HCT116 (cell line): ENCODE results near the gene HIP1R. TPM values are rescaled to one million over a fixed set of nuclear protein-coding genes. Genes with fewer than 3 reads are reported as not detected.

Experiments
- ATAC-seq: fragments of 200-7000 bp; cut with Tn5 transposase; 2 replicates; pipeline ENCODE4 v1.9.1; 2020; ENCODE audit warnings: mild to moderate bottlenecking, moderate library complexity
- BruUV-seq: library from RNA; stranded (reverse); fragments of 400-500 nt; replicated peaks from 2 replicates; lab custom pipeline; 2021; lab: Mats Ljungman, UMichigan
- CTCF ChIA-PET: fragments of 300-600 bp; sonication (Branson Sonifier 250); formaldehyde crosslinking; loops from one replicate; lab custom pipeline; 2021; ENCODE audit warnings: antibody characterized with exemption; lab: Charles Lee
- POLR2A ChIA-PET: fragments of 300-600, 350-600 bp; sonication (Branson Sonifier 250); formaldehyde crosslinking; loops from one replicate; lab custom pipeline; 2021; ENCODE audit warnings: antibody characterized with exemption; lab: Charles Lee
- RAD21 ChIA-PET, 2 experiments: fragments of 300-600 bp; sonication (Branson Sonifier 250); formaldehyde crosslinking; loops; one replicate each; lab custom pipeline; 2023; ENCODE audit warnings: low total read pairs in 2 of 2; ENCODE audit not compliant: uncharacterized antibody in 2 of 2, unreplicated experiment in 2 of 2, low non-redundant PET in 1 of 2; lab: Charles Lee
- DNase-seq: peaks from one replicate; pipeline ENCODE4 v3.0.0-alpha.2; 2010; ENCODE audit warnings: low read depth, low spot score
- H2AFZ ChIP-seq: fragments of 200-600 bp; shearing (Covaris generic), sonication (generic); 2 replicates; pipeline ENCODE4 v1.6.1; 2017; ENCODE audit warnings: low read depth, mixed run types, mixed read lengths, antibody characterized with exemption, low read length; ENCODE audit not compliant: poor library complexity, severe bottlenecking
- H3K27ac ChIP-seq: 2 replicates; pipeline ENCODE4 v1.5.1; 2012; ENCODE audit warnings: low read depth, low read length
- H3K27me3 ChIP-seq: fragments of 200-600 bp; sonication (generic); 2 replicates; pipeline ENCODE4 v1.6.1; 2016; ENCODE audit warnings: mixed run types, low read length, mixed read lengths; ENCODE audit not compliant: insufficient read depth
- H3K36me3 ChIP-seq, 2 experiments: fragments of 200-500 bp in 1 of 2; fragments of 200-600 bp in 1 of 2; sonication (Bioruptor generic) in 1 of 2; sonication (generic) in 1 of 2; 2 replicates each; pipeline versions ENCODE4 v1.5.1 to v1.6.1; 2014 to 2016; ENCODE audit warnings: low read length in 2 of 2, inconsistent platforms in 1 of 2, mixed read lengths in 1 of 2, mixed run types in 1 of 2; ENCODE audit not compliant: insufficient read depth in 2 of 2, control insufficient read depth in 1 of 2
- H3K4me1 ChIP-seq, 2 experiments: fragments of 200-600 bp in 1 of 2; sonication (generic) in 1 of 2; 2 replicates each; pipeline versions ENCODE4 v1.5.1 to v1.6.1; 2012 to 2017; ENCODE audit warnings: low read length in 2 of 2, inconsistent platforms in 1 of 2, mild to moderate bottlenecking in 1 of 2, mixed read lengths in 1 of 2, mixed run types in 1 of 2, moderate library complexity in 1 of 2; ENCODE audit not compliant: insufficient read depth in 2 of 2, control insufficient read depth in 1 of 2
- H3K4me2 ChIP-seq: fragments of 200-600 bp; sonication (generic); 2 replicates; pipeline ENCODE4 v1.6.1; 2017; ENCODE audit warnings: mixed run types, low read length, mixed read lengths
- H3K4me3 ChIP-seq, 2 experiments: fragments of 200-600 bp in 1 of 2; sonication (generic) in 1 of 2; replicated peaks in 1 of 2; 2 replicates each; pipeline ENCODE4 v1.5.1; 2011 to 2016; ENCODE audit warnings: low read length in 2 of 2, control low read depth in 1 of 2, low read depth in 1 of 2, mild to moderate bottlenecking in 1 of 2, mixed read lengths in 1 of 2, mixed run types in 1 of 2
- H3K79me2 ChIP-seq: fragments of 200-600 bp; sonication (generic); 2 replicates; pipeline ENCODE4 v1.6.1; 2017; ENCODE audit warnings: mild to moderate bottlenecking, mixed run types, low read length, moderate library complexity, mixed read lengths; ENCODE audit not compliant: insufficient read depth
- H3K9ac ChIP-seq: fragments of 200-600 bp; sonication (generic); 2 replicates; pipeline ENCODE4 v1.6.1; 2016; ENCODE audit warnings: low read length, mixed read lengths
- H3K9me2 ChIP-seq: fragments of 200-600 bp; sonication (generic), shearing (Covaris generic); 2 replicates; pipeline ENCODE4 v1.6.1; 2017; ENCODE audit warnings: mixed run types, mild to moderate bottlenecking, moderate library complexity; ENCODE audit not compliant: insufficient read depth
- H3K9me3 ChIP-seq, 2 experiments: fragments of 200-500 bp in 1 of 2; fragments of 200-600 bp in 1 of 2; sonication (Bioruptor generic) in 1 of 2; sonication (generic) in 1 of 2; 2 replicates each; pipeline ENCODE4 v1.6.1; 2014 to 2017; ENCODE audit warnings: low read length in 2 of 2, mixed read lengths in 2 of 2, inconsistent platforms in 1 of 2, low read depth in 1 of 2, mild to moderate bottlenecking in 1 of 2, mixed run types in 1 of 2, moderate library complexity in 1 of 2; ENCODE audit not compliant: control insufficient read depth in 1 of 2, insufficient read depth in 1 of 2
- H4K20me1 ChIP-seq: fragments of 200-600 bp; sonication (generic), shearing (Covaris generic); 2 replicates; pipeline ENCODE4 v1.6.1; 2017; ENCODE audit warnings: mixed run types, mild to moderate bottlenecking, moderate library complexity; ENCODE audit not compliant: insufficient read depth
- EGR1 ChIP-seq: IDR thresholded peaks from 2 replicates; pipeline ENCODE4 v1.6.1; 2012; ENCODE audit warnings: low read depth
- SRF ChIP-seq: IDR thresholded peaks from 2 replicates; pipeline ENCODE4 v1.6.1; 2012; ENCODE audit warnings: low read depth
- YY1 ChIP-seq: IDR thresholded peaks from 2 replicates; pipeline ENCODE4 v1.6.1; 2011; ENCODE audit warnings: low read length, low read depth, moderate library complexity, mild to moderate bottlenecking; ENCODE audit not compliant: insufficient replicate concordance; ENCODE audit errors: extremely low read depth
- ZFX ChIP-seq: fragments of 450-650 bp; IDR thresholded peaks from 2 replicates; pipeline ENCODE4 v1.6.1; 2017
- intact Hi-C: fragments of 100-400 bp; cut with micrococcal nuclease; formaldehyde crosslinking; loops from 2 replicates; pipeline ENCODE4 v1.10.0; 2022
- total RNA-seq: library from RNA; stranded (reverse); gene quantifications from one replicate; pipeline ENCODE4 v1.2.1, GENCODE V29; 2021; ENCODE audit not compliant: unreplicated experiment
- TF ChIP-seq, protein P1 (sequence below): IDR thresholded peaks from 2 replicates; pipeline ENCODE4 v1.6.1; 2012

Gene HIP1R
- total RNA-seq, 1 experiment from 2014 or later: 57.8 TPM

DNA sequence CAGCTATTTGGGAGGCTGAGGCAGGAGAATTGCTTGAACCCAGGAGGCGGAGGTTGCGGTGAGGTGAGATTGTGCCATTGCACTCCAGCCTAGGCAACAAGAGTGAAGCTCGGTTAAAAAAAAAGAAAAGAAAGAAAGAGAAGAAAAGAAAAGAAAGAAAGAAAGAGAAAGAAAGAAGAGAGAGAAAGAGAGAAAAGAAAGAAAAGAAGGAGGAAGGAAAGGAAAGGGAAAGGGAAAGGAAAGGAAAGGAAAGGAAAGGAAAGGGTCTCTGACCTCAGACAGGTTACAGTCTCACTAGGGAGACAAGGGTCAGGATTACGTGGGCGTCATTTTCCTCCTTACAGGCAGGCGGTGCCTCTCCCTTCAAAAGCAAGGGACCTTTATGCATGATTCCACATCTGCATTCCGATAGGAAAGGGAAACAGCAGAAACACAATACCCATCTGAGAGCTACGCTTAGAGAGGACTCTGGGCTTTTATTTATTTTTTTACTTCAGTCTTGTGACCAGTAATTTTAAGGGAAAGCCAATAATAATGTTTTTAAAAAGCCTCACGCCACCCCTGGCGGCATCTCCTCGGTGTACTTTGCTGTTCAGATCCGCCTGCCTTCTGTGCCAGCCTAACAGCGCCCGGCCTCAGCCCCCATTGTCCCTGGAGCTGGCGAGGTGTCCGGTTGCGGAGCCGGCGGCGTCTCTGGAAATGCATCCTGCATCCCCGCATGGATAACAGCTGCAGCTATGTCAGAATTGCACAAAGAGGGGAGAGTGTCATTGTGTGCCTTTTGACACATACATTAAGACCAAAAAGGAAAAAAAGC is 945 bp upstream of the HIP1R start:
- intact Hi-C loops: no loop called here
- Histone ChIP-seq H2AFZ (peak overlapping the region; percentile 49), H3K4me1 (peaks cover 32 to 48% of the 10 kb centered on the region in 2 experiments), H3K27me3 (no peaks in the 10 kb centered on the region), H3K9ac (peak overlapping the region; percentile 54), H3K27ac (peak overlapping the region; percentile 38), H3K9me2 (no peaks in the 10 kb centered on the region), H3K4me2 (peak overlapping the region; percentile 91), H4K20me1 (no peaks in the 10 kb centered on the region), H3K9me3 (no peaks in the 10 kb centered on the region), H3K36me3 (peaks cover 0 to 5% of the 10 kb centered on the region in 2 experiments; a peak in 1 of 4 replicates), H3K79me2 (peaks cover 35% of the 10 kb centered on the region), H3K4me3 (peak overlapping the region; percentile 49 to 71)
- no TSS peak for BruUV-seq
- DNase-seq (peak; percentile 35), ATAC-seq (peak; percentile 59)
- ChIA-PET POLR2A (interaction anchor here (0.7 to 0.9 kb wide), 2 partner anchors 29 to 506 kb away, joined by 3 read pairs; no protein-coding TSS in a partner anchor), CTCF (interaction anchor here (0.9 to 2.3 kb wide), 2 partner anchors 37 to 41 kb away, joined by 3 to 10 read pairs; no protein-coding TSS in a partner anchor), RAD21 (no interaction called here)
- TF ChIP-seq EGR1 (peak; percentile 89), SRF (no peak)

- no peak overlapping the region for H2AFZ ChIP-seq
Observed at GRCh38 chr12:122835750-122836026, 431 bp downstream of the HIP1R start.

More at GRCh38 chr12:122835750-122836026, 431 bp downstream of the HIP1R start:
- peaks cover 0 to 5% of the 10 kb centered on the region in 2 experiments; a peak in 1 of 4 replicates for H3K36me3 ChIP-seq
- H3K27me3 ChIP-seq: no peaks in the 10 kb centered on the region
- no peaks in the 10 kb centered on the region for H4K20me1 ChIP-seq
- H3K4me1 ChIP-seq: peaks cover 30 to 57% of the 10 kb centered on the region in 2 experiments
- no TSS peak for BruUV-seq
- no peaks in the 10 kb centered on the region for H3K9me3 ChIP-seq
- ChIA-PET POLR2A (no interaction called here), CTCF (no interaction called here), RAD21 (no interaction called here)
- no peak for DNase-seq
- peak overlapping the region; percentile 83 for H3K4me2 ChIP-seq
- no peaks in the 10 kb centered on the region for H3K9me2 ChIP-seq
- H3K9ac ChIP-seq: peak overlapping the region; percentile 75
- TF ChIP-seq YY1: no peak
- TF ChIP-seq, protein P1, sequence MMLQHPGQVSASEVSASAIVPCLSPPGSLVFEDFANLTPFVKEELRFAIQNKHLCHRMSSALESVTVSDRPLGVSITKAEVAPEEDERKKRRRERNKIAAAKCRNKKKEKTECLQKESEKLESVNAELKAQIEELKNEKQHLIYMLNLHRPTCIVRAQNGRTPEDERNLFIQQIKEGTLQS: no peak
- TF ChIP-seq ZFX: peak; percentile 68; the same call in 1 of the 2 replicates
- intact Hi-C loops: no loop called here
- H3K79me2 ChIP-seq: peaks cover 48% of the 10 kb centered on the region
- H3K27ac ChIP-seq: peak overlapping the region; percentile 58; the same call in 1 of the 2 replicates
- peak overlapping the region; percentile 71 to 76 for H3K4me3 ChIP-seq
- peak; percentile 49 for ATAC-seq
